ENCODE data around the gene ENAH. TPM values are rescaled to one million over a fixed set of nuclear protein-coding genes. Genes with fewer than 3 reads are reported as not detected.

ENAH gene
- total RNA-seq, 4 donors from 2014 or later, result 22.9 to 109 (median 78.3) TPM

GRCh38 chr1:225597926-225598575 is 54.9 kb downstream of the ENAH start:
- H3K9me3 ChIP-seq, result no peaks in the 10 kb centered on the region
- peaks cover 0 to 2% of the 10 kb centered on the region in 2 donors for H3K4me1 ChIP-seq
- TF ChIP-seq POLR2A (IDR thresholded peaks at IDR 0.05) (no peak), CTCF (IDR thresholded peaks at IDR 0.05) (no peak)
- intact Hi-C loops (cut with DNase I; ENCODE audit: low total_unique reads), result no loop called here
- no peaks in the 10 kb centered on the region for H3K27me3 ChIP-seq
- no peak overlapping the region for H3K4me3 ChIP-seq
- H3K27ac ChIP-seq, result no peak overlapping the region
- DNase-seq, result no peak
- no peaks in the 10 kb centered on the region for H3K36me3 ChIP-seq

GRCh38 chr1:225596736-225597135 is 56.2 kb downstream of the ENAH start:
- H3K4me3 ChIP-seq, result no peak overlapping the region
- H3K9me3 ChIP-seq, result no peaks in the 10 kb centered on the region
- no peaks in the 10 kb centered on the region for H3K36me3 ChIP-seq
- intact Hi-C loops (cut with DNase I; ENCODE audit: low total_unique reads), result no loop called here
- H3K27ac ChIP-seq, result no peak overlapping the region
- H3K27me3 ChIP-seq, result no peaks in the 10 kb centered on the region
- TF ChIP-seq POLR2A (IDR thresholded peaks at IDR 0.05) (no peak), CTCF (IDR thresholded peaks at IDR 0.05) (no peak)
- peaks cover 0 to 7% of the 10 kb centered on the region in 2 donors for H3K4me1 ChIP-seq
- no peak for DNase-seq

- H3K4me1 ChIP-seq, result peaks cover 0 to 7% of the 10 kb centered on the region in 2 donors
- intact Hi-C loops (cut with DNase I; ENCODE audit: low total_unique reads), result no loop called here
- TF ChIP-seq CTCF (IDR thresholded peaks at IDR 0.05), result no peak
- no peak for TF ChIP-seq POLR2A (IDR thresholded peaks at IDR 0.05)
- no peak overlapping the region for H3K4me3 ChIP-seq
- no peak overlapping the region for H3K27ac ChIP-seq
- no peak for DNase-seq
- H3K9me3 ChIP-seq, result no peaks in the 10 kb centered on the region
- no peaks in the 10 kb centered on the region for H3K27me3 ChIP-seq
- no peaks in the 10 kb centered on the region for H3K36me3 ChIP-seq
These were observed 56.9 kb downstream of the ENAH start for GRCh38 chr1:225595974-225596551.

GRCh38 chr1:225595452-225595851 is 57.5 kb downstream of the ENAH start:
- intact Hi-C loops (cut with DNase I; ENCODE audit: low total_unique reads), result no loop called here

More at GRCh38 chr1:225595452-225595851, 57.5 kb downstream of the ENAH start:
- H3K27ac ChIP-seq, result no peak overlapping the region
- TF ChIP-seq CTCF (IDR thresholded peaks at IDR 0.05) (no peak), POLR2A (IDR thresholded peaks at IDR 0.05) (no peak)
- no peak for DNase-seq
- no peaks in the 10 kb centered on the region for H3K9me3 ChIP-seq
- no peaks in the 10 kb centered on the region for H3K36me3 ChIP-seq
- no peak overlapping the region for H3K4me3 ChIP-seq
- peaks cover 0 to 7% of the 10 kb centered on the region in 2 donors for H3K4me1 ChIP-seq
- H3K27me3 ChIP-seq, result no peaks in the 10 kb centered on the region

All from uterus (tissue), 4 donors.